ENCODE results near the gene VRK3. TPM values are rescaled to one million over a fixed set of nuclear protein-coding genes. Genes with fewer than 3 reads are reported as not detected.

VRK3 gene
- polyA plus RNA-seq, 2 of the 4 experiments (the other 2 are of a cell fraction): 35.2 to 37.4 TPM

- no peak for ATAC-seq
- Histone ChIP-seq H3K4me1 (peaks cover 14% of the 10 kb centered on the region; the same call in 2 of the 3 replicates), H3K4me2 (no peak overlapping the region), H3K9me3 (no peaks in the 10 kb centered on the region), H3K4me3 (no peak overlapping the region), H3K27ac (no peak overlapping the region)
- 91% methylated on average over 5 of the region's 5 CpGs for WGBS (ENCODE audit: missing lambda C conversion rate)
- ChIA-PET POLR2A (no interaction called here), CTCF (interaction anchor here (0.5 to 1.4 kb wide), 5 partner anchors 8 to 196 kb away, joined by 3 to 6 read pairs (median 4); no protein-coding TSS in a partner anchor)
- DNase-seq (ENCODE audit: low read depth in 1 of 2, low spot score in 1 of 2): no peak
- no peak for FAIRE-seq
- TF ChIP-seq FOSL2 (IDR thresholded peaks at IDR 0.05) (no peak), FOSL2 (CRISPR knock-in tag; IDR thresholded peaks at IDR 0.05) (no peak), ZSCAN20 (CRISPR knock-in tag; IDR thresholded peaks at IDR 0.05) (no peak), BCL3 (IDR thresholded peaks at IDR 0.05) (no peak), CTCF (IDR thresholded peaks at IDR 0.05) (no peak), ZNF302 (CRISPR knock-in tag; IDR thresholded peaks at IDR 0.05) (no peak), GATA3 (IDR thresholded peaks at IDR 0.05; ENCODE audit: borderline replicate concordance) (no peak), RARB (CRISPR knock-in tag; IDR thresholded peaks at IDR 0.05) (no peak), FOXS1 (CRISPR knock-in tag; IDR thresholded peaks at IDR 0.05) (no peak), JUN (IDR thresholded peaks at IDR 0.05) (no peak), TFCP2L1 (CRISPR knock-in tag; IDR thresholded peaks at IDR 0.05) (no peak), ZC3H11A (IDR thresholded peaks at IDR 0.05) (no peak)
Measured at GRCh38 chr19:49940482-49940791, 84.7 kb downstream of the VRK3 start.

- DNase-seq (ENCODE audit: low read depth in 1 of 2, low spot score in 1 of 2) (peak in 1 of 2 experiments; percentile 31), FAIRE-seq (no peak), ATAC-seq (peak; percentile 26 to 61; a peak in 4 of 6 replicates)
- TF ChIP-seq MAX (IDR thresholded peaks at IDR 0.05): peak; percentile 64
- TF ChIP-seq POLR2AphosphoS2 (conservative IDR thresholded peaks at IDR 0.05; ENCODE audit: low read length): no peak
- CTCF ChIA-PET: interaction anchor here (0.5 to 7.5 kb wide), 8 partner anchors 9 to 196 kb away, joined by 4 to 121 read pairs (median 5); partner anchors contain the start of gene SIGLEC11
- POLR2A ChIA-PET: no interaction called here
- Histone ChIP-seq H3K4me2 (no peak overlapping the region), H3K4me1 (peaks cover 14% of the 10 kb centered on the region; the same call in 2 of the 3 replicates), H3K27ac (no peak overlapping the region), H3K9me3 (no peaks in the 10 kb centered on the region), H3K4me3 (no peak overlapping the region)
- WGBS (ENCODE audit: missing lambda C conversion rate): 58% methylated on average over 7 of the region's 7 CpGs
Measured at GRCh38 chr19:49939721-49940481, 85.3 kb downstream of the VRK3 start.

- DNase-seq (ENCODE audit: low read depth in 1 of 2, low spot score in 1 of 2) (no peak), ATAC-seq (no peak), FAIRE-seq (no peak)
- ChIA-PET CTCF (interaction anchor here (0.6 to 7.5 kb wide), 16 partner anchors 9 to 318 kb away, joined by 3 to 121 read pairs (median 6); partner anchors contain the start of genes SIGLEC11, VRK3 and ZNF473), POLR2A (no interaction called here)
- no peaks in the 10 kb centered on the region for H3K9me3 ChIP-seq
- peaks cover 14% of the 10 kb centered on the region; the same call in 2 of the 3 replicates for H3K4me1 ChIP-seq
- no peak for TF ChIP-seq KDM1A (IDR thresholded peaks at IDR 0.05; ENCODE audit: low read depth)
- H3K27ac ChIP-seq: no peak overlapping the region
- H3K4me2 ChIP-seq: no peak overlapping the region
- no peak overlapping the region for H3K4me3 ChIP-seq
- 80% methylated on average over 4 of the region's 4 CpGs for WGBS (ENCODE audit: missing lambda C conversion rate)
Measured at GRCh38 chr19:49938662-49939061, 86.5 kb downstream of the VRK3 start.

- no peaks in the 10 kb centered on the region for H3K9me3 ChIP-seq
- ATAC-seq (peak; percentile 80 to 91), DNase-seq (ENCODE audit: low read depth in 1 of 2, low spot score in 1 of 2) (peak; percentile 81), FAIRE-seq (no peak)
- CTCF ChIA-PET: interaction anchor here (0.6 to 7.5 kb wide), 51 partner anchors 8 to 465 kb away, joined by 3 to 121 read pairs (median 5); partner anchors contain the start of genes VRK3 and ZNF473
- POLR2A ChIA-PET: interaction anchor here (0.9 kb wide), 1 partner anchor 9 kb away, joined by 3 read pairs; the partner anchor contains the start of genes ATF5 and NUP62
- H3K4me3 ChIP-seq: peak overlapping the region; percentile 51
- WGBS (ENCODE audit: missing lambda C conversion rate): 12% methylated on average over 35 of the region's 35 CpGs
- H3K27ac ChIP-seq: peak overlapping the region in 1 of 2 experiments; percentile 49; a peak in 3 of 6 replicates
- peak overlapping the region; percentile 99 for H3K4me2 ChIP-seq
- H3K4me1 ChIP-seq: peaks cover 14% of the 10 kb centered on the region; the same call in 2 of the 3 replicates
- TF ChIP-seq SMC3 (IDR thresholded peaks at IDR 0.05): peak; percentile 100
- TF ChIP-seq MYC (IDR thresholded peaks at IDR 0.05; ENCODE audit: borderline replicate concordance, low read length): no peak
- peak; percentile 99 for TF ChIP-seq RAD21 (conservative IDR thresholded peaks at IDR 0.05 in 1 of 2, IDR thresholded peaks at IDR 0.05 in 1 of 2)
- TF ChIP-seq MAZ (IDR thresholded peaks at IDR 0.05; ENCODE audit: borderline replicate concordance, low read depth, low read length): 0 out of 2 replicates have a peak, but pooled peaks have one; percentile 25
- 0 out of 2 replicates have a peak, but pooled peaks have one; percentile 9 for TF ChIP-seq RFX5 (IDR thresholded peaks at IDR 0.05)
- TF ChIP-seq HOXB13 (CRISPR knock-in tag; IDR thresholded peaks at IDR 0.05; ENCODE audit: low read depth): no peak
- peak; percentile 65; the same call in 1 of the 2 replicates for TF ChIP-seq CHD4 (IDR thresholded peaks at IDR 0.05; ENCODE audit: borderline replicate concordance)
- peak; percentile 60 for TF ChIP-seq ZFP36 (IDR thresholded peaks at IDR 0.05; ENCODE audit: borderline replicate concordance, partially characterized antibody)
- TF ChIP-seq CEBPB (IDR thresholded peaks at IDR 0.05): peak in 1 of 2 experiments; percentile 74; a peak in 2 of 4 replicates
- no peak for TF ChIP-seq ATOH8 (CRISPR knock-in tag; IDR thresholded peaks at IDR 0.05; ENCODE audit: low read depth)
- 0 out of 2 replicates have a peak, but pooled peaks have one; percentile 3 for TF ChIP-seq KDM5A (IDR thresholded peaks at IDR 0.05)
Measured at GRCh38 chr19:49937750-49938381, 87.3 kb downstream of the VRK3 start.
